ENCODE results near the gene FXYD1.
A peak's percentile ranks its signal among the peaks of the same experiment; 100 is the strongest.

FXYD1 gene

DNA sequence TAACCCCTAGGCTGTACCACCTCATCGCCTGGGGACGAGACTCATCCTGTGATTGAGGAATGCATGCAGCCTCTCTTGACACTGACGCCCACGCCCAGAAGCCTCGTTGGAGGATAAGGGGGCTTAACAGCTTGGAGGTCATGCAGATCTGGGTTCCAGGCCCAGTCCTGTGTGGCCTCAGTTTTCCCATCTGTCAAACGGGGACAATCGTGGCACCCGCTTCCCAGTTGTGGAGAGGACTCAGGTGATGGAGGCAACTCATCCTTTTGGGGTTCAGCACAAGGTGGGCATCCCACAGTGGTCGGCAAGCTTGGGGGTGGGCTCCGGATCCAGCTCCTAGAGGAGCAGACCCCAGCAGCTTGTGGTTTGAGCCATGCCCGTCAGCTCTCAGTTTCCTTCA lies 2.4 kb upstream of the FXYD1 start:
- no peak for TF ChIP-seq ZFX (IDR thresholded peaks at IDR 0.05; ENCODE audit: borderline replicate concordance)
- TF ChIP-seq, protein P1, sequence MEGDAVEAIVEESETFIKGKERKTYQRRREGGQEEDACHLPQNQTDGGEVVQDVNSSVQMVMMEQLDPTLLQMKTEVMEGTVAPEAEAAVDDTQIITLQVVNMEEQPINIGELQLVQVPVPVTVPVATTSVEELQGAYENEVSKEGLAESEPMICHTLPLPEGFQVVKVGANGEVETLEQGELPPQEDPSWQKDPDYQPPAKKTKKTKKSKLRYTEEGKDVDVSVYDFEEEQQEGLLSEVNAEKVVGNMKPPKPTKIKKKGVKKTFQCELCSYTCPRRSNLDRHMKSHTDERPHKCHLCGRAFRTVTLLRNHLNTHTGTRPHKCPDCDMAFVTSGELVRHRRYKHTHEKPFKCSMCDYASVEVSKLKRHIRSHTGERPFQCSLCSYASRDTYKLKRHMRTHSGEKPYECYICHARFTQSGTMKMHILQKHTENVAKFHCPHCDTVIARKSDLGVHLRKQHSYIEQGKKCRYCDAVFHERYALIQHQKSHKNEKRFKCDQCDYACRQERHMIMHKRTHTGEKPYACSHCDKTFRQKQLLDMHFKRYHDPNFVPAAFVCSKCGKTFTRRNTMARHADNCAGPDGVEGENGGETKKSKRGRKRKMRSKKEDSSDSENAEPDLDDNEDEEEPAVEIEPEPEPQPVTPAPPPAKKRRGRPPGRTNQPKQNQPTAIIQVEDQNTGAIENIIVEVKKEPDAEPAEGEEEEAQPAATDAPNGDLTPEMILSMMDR (IDR thresholded peaks at IDR 0.05) = no peak
- H3K27ac ChIP-seq = no peak overlapping the region

DNA sequence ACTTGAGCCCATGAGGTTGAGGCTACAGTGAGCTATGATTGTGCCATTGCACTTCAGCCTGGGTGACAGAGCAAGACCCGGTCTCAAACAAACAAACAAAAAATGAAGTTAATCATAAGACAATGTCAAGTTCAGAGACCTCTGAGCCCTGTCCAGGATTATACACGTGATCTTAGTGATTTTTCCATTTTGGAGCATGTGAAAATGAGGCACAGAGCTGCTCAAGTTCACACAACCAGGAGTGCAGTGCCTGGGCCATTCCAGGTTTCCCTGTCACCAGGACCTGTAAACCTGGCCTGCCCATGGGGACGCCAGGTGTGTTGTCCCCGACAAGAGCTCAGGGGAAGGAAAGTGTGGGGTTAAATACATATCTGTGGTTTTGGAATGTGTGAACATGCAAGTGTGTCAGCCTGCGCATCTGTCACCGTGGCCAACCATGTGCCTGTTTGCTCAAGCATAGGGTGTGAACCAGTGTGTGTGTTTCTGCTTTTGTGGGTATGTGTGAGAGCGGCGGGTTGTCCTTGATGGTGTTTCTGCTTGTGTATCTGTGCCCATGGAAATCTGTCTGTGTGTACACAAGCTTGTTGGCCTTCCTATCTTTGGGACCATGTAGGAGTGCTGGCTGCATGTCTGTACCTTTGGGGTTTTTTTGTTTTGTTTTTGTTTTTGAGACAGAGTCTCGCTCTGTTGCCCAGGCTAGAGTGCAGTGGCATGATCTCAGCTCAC lies 1.5 kb upstream of the FXYD1 start:
- H3K27ac ChIP-seq = no peak overlapping the region
- no peak for TF ChIP-seq ZFX (IDR thresholded peaks at IDR 0.05; ENCODE audit: borderline replicate concordance)
- TF ChIP-seq, protein P1 (IDR thresholded peaks at IDR 0.05) = no peak

DNA sequence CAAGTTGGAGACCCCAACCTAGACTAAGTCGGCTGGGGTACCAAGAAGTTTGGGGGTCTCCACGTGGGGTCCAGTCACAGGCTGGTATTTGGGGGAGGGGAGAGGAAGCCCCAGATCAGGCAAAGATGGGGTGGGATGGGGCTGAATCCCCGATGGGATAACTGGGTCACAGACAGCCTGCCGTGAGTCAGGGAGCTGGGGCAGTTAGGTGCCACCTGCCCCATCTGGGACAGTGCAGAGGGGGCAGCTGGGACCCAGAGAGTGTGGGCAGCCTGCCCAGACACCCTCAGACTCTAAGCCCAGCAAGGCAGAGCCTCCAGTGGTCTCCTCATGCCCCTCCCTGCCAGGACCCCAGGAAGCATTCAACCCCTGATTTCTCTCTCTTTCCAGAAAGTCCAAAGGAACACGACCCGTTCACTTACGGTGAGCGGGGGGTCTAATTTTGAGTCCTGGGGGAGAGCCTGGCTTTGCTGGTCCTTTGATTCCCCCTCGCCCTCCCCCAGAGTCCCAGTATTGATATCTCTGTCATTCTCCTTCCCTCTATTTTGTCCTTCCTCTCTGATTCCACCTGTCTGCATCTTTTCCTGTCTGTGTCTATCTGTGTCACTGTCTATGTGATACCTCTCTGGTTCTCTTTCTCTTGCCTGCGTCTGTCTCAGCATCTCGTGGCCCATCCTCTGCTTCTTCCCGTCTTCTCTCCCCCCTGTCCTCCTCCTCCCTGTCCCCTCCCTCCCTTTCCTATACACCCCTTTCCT lies 1.8 kb downstream of the FXYD1 start:
- TF ChIP-seq, protein P1 (IDR thresholded peaks at IDR 0.05) = no peak
- TF ChIP-seq ZFX (IDR thresholded peaks at IDR 0.05; ENCODE audit: borderline replicate concordance) = no peak
- H3K27ac ChIP-seq = no peak overlapping the region

DNA sequence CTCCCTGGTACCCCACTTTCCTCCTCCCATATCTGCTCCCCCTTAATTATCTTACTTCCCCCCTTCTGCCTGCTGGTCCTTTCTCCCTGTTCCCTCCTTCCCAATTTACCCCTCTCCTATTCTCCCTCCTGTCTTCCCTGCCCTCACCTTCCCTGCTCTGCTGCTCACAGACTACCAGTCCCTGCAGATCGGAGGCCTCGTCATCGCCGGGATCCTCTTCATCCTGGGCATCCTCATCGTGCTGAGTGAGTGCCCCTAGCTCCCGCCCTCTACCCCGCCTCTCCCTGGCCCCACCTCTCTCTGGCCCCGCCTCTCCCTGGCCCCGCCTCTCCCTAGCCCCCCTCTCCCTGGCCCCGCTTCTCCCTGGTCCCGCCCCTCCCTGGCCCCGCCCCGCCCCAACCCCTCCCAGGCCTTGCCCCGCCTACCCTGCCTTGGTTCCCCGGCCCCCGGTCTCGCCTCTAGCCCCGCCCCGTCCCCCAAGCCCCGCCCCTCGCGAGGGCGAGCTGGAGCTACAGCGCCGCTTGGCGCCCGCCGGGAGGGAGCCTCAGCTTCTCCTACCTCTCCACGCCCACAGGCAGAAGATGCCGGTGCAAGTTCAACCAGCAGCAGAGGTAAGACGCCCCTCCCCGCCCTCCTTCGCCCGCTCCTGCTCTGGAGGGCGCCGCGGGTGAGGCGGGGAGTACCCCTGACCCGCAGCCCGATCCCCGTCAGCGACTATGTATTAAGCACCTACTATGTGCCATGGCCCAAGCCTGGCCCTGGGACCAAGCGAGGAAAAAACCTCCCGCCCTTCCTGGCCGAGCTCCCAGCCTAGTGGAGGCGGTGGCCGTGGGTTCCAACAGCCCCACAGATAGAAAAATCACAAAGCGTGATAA lies 2.6 kb downstream of the FXYD1 start:
- TF ChIP-seq ZFX (IDR thresholded peaks at IDR 0.05; ENCODE audit: borderline replicate concordance) = no peak
- TF ChIP-seq, protein P1 (IDR thresholded peaks at IDR 0.05) = peak; percentile 80
- H3K27ac ChIP-seq = 0 out of 2 replicates have a peak overlapping the region, but pooled peaks have one; percentile 37

DNA sequence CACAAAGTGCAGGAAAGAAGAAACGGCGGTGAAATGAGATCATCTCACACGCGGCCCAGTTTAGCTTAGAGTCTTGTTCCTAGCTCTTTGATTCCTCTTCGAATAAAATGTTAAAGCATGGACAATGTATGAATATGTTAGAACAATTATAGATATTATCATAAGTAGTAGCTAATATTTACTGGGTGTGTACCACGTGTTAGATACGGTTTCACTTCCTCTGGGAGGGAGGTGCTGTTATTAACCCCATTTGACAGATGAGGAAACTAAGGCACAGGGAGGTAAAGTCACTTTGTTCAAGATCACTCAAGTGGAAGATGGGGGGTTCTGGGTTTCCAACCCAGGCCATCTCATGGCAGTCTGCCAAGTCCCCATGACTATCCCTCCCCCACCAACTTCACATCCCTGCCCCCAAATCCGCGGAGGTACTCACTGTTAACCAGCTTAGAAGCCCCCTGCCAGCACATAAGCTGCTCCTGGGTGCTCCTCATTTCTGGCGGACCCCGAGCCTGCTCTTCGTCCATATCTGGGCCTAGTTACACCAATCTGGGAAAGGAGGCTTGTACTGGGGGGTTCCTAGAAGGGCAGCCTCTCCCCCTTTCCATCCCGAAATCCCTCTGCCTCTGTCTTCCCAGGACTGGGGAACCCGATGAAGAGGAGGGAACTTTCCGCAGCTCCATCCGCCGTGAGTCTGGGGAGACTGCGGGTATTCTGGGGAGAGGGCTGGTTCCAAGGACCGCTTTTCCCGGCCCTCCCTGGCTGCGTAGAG lies 3.4 kb downstream of the FXYD1 start:
- H3K27ac ChIP-seq = 0 out of 2 replicates have a peak overlapping the region, but pooled peaks have one; percentile 37
- TF ChIP-seq ZFX (IDR thresholded peaks at IDR 0.05; ENCODE audit: borderline replicate concordance) = no peak
- TF ChIP-seq, protein P1 (IDR thresholded peaks at IDR 0.05) = no peak

DNA sequence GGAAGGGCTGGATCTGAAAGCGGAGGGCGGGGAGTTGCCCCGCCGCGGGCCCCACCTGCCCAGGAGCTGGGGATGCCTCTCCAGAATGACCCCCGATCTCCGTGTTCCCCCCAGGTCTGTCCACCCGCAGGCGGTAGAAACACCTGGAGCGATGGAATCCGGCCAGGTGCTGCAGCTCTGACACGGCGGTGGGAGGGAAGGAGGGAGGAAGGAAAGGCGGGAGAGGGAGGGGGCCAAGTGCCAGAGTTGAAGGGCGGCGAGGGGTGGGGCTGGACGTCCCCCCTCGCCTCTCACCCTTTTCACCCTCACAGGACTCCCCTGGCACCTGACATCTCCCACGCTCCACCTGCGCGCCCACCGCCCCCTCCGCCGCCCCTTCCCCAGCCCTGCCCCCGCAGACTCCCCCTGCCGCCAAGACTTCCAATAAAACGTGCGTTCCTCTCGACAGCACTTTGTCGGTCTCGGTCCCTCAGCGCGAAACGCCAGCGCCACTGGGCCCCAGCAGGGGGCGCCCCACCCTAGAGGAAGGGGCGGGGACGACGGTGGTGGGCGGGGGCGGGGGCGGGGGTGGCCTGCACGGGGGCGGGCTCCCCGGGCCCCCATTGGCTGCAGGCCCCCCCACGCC lies 4.1 kb downstream of the FXYD1 start:
- H3K27ac ChIP-seq = no peak overlapping the region
- no peak for TF ChIP-seq ZFX (IDR thresholded peaks at IDR 0.05; ENCODE audit: borderline replicate concordance)
- TF ChIP-seq, protein P1 (IDR thresholded peaks at IDR 0.05) = peak; percentile 81

Data from 22Rv1 (cell line).